ENCODE results near the gene PITX1.

DNA sequence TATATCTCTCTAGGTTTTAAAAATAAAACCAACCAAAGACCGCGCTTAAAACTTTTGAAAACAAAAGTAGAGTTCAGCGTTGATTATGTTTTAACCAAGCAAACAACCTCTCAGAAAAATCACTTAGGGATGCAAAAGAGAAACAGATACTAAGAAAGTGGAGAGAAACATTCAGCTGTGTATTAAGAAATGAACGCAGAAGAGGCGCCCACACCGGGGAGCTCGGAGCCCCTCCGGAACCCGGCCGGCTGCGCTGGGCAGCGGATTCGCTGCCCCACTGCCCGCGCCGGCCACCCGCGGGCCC, 1.4 kb downstream of the PITX1 start:
- TF ChIP-seq, protein P1, sequence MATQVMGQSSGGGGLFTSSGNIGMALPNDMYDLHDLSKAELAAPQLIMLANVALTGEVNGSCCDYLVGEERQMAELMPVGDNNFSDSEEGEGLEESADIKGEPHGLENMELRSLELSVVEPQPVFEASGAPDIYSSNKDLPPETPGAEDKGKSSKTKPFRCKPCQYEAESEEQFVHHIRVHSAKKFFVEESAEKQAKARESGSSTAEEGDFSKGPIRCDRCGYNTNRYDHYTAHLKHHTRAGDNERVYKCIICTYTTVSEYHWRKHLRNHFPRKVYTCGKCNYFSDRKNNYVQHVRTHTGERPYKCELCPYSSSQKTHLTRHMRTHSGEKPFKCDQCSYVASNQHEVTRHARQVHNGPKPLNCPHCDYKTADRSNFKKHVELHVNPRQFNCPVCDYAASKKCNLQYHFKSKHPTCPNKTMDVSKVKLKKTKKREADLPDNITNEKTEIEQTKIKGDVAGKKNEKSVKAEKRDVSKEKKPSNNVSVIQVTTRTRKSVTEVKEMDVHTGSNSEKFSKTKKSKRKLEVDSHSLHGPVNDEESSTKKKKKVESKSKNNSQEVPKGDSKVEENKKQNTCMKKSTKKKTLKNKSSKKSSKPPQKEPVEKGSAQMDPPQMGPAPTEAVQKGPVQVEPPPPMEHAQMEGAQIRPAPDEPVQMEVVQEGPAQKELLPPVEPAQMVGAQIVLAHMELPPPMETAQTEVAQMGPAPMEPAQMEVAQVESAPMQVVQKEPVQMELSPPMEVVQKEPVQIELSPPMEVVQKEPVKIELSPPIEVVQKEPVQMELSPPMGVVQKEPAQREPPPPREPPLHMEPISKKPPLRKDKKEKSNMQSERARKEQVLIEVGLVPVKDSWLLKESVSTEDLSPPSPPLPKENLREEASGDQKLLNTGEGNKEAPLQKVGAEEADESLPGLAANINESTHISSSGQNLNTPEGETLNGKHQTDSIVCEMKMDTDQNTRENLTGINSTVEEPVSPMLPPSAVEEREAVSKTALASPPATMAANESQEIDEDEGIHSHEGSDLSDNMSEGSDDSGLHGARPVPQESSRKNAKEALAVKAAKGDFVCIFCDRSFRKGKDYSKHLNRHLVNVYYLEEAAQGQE (IDR thresholded peaks at IDR 0.05; ENCODE audit: insufficient read depth in 1 of 2, low read depth in 2 of 2, low read length in 2 of 2): no peak
- TF ChIP-seq POLR2AphosphoS5 (IDR thresholded peaks at IDR 0.05; ENCODE audit: low read depth, low read length): no peak

Data from PFSK-1 (cell line).